NCI-H1436 (cell line): ENCODE data around the gene SPR.

Experiments
- DNase-seq: peaks from one replicate; lab custom pipeline; 2025; lab: John Stamatoyannopoulos, UW

Gene SPR

DNA sequence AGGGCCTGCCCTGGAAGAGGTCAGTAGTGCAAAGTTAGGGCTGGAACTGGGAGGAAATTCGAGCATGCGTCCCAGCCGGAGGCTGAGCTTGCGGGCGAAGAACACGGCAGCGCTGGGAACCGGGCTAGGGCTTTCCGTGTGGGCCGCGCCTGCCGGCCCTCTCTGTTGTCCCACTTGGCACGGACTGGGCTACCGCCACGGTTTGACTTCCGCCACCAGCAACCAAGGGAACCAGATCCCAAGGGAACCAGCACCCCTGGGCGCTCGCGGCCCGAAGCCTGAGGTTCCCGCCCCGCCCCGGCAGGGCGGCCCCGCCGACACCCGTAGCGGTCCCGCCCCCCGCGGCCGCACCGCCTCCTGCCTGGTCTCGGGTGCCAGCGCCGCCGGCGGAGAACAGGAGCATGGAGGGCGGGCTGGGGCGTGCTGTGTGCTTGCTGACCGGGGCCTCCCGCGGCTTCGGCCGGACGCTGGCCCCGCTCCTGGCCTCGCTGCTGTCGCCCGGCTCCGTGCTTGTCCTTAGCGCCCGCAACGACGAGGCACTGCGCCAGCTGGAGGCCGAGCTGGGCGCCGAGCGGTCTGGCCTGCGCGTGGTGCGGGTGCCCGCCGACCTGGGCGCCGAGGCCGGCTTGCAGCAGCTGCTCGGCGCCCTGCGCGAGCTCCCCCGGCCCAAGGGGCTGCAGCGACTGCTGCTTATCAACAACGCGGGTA is at the start of gene SPR:
Gene SPR, plus strand, starts transcription at position 377 of the 708 bp plus-strand sequence. Its CDS starts 25 bp downstream, at position 402.
- peak; percentile 87 for DNase-seq

DNA sequence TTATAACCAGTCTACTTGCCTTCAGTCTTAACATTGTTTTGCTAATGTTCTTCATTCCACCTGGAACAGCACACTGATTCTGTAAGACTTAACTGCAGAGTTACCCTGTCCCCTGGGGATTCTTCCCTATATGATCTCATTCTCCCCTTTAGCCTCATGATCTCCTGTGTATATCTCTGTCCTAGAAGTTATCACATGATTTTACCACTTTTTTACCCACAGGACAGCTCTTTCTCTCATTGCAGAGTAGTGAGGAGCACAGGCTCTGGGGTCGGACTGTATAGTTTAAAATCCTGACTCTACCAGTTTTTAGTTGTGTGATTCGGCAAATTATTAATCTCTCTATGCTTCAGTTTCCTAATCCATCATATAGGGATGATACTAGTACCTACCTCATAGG is 47.1 kb upstream of the SPR start:
- DNase-seq, result no peak

DNA sequence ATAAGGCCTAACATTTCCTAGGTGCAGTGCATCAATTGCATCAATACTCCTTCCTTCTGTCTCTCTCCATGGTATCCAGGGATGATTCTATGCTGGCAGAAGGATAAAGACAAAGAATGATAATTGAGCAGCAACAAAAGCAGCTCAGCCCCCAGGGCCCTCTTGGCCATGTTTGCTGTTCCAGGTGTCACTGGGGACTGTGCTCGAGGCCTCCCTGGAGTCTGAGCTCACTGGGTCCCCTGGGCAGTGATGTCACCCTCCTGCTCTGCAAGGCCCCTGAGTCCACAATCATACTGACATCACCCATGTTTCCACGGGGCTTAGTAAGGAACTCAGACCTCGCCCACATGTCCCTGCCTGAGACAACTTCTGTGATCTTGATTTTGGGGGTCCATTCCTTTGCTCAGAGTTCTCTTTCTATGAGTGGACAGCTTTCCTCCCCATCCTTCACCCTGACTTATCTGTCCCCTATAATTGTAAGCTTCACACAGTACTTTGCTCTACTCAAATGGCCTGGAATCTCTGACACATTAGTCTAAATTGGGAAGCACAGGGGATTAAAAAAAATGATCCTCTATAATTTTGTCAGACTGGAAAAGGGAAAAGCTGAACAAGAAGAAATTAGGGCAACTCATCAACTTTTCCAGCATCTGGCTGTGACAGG is 45.6 kb upstream of the SPR start:
- DNase-seq, result peak; percentile 96

DNA sequence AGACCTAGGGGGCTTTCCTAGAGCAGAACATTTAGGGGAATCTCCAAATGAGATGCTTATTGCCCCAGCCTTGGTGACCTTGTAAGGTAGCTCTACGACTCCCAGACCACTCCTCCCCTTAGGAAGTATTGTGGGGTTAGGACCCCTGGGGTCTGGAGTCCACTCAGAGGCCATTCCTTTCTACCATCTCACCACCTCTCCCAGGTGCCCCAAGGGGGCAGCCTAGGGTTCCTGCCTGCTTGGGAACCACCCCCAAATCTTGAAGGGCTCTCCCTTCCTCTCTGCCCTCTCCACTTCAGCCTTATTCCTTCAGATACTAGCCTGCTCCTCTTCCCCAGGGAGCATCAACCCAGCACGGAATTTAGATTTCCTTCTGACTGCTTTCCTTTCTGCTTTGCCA is 43.9 kb upstream of the SPR start:
- DNase-seq, result no peak

DNA sequence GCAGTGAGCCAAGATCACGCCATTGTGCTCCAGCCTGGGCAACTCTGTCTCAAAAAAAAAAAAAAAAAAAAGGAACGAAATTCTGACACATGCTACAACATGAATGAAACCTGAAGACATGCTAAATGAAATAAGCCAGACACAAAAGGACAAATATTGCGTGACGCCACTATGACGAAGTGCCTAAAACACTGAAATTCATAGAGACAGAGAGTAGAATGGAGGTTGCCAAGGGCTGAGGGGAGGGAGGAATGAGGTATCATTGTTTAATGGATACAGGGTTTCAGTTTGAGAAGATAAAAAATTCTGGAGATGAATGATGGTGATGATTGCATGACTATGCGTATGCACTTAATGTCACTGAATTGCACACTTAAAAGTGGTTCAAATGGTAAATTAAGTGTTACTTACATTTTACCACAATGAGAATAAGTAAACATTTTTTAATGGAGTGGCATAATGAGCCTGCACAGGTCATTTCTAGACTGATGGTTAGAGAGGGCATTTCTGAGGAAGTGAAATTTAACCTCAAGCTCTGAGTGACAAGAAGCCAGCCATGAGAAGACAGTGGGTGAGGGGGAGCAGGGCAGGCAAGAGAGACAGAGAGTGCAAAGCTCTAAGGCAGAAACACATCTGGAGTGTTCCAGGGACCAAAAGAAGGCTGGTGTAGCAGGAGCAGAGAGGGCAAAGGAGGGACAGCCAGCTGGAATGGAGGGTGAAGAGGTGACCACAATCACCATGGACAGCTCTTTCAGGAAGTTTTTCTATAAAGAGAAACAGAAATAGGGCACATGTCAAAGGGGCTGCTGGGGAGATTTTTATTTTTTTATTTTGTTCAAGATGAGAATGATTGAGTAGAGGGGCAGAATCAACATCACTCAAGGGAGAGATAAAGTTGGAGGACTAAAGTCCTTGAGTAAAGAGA is 40.8 kb upstream of the SPR start:
- DNase-seq, result no peak

DNA sequence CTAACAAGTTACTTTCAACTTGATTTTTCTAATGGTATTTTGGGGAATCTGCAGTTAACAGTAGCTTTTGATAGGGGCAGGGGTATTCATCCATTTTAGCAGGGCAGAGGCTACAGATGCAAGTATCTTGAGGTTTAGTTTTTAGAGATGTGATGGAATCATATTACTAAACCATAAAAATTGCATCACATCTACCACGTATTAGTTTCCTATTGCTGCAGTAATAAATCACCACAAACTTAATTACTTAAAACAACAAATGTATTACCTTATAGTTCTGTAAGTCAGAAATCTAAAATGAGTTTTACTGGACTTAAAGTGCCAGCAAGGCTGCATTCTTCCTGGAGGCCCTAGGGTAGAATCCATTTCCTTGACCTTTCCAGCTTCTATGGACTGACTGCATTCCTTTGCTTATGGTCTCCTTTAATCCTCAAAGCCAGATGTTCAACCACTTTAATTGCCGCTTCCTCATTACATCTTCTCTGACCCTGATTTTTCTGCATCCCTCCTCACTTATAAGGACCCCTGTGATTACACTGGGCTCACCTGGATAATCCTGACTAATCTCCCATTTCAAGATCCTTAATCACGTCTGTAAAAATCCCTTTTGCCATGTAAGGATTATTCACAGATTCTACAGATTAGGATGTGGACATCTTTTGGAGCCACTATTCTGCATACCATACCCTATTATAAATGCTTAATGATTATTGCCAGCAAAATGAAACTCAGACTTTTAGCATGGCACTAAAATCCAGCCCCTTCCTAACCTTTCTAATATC is 39.5 kb upstream of the SPR start:
- no peak for DNase-seq

DNA sequence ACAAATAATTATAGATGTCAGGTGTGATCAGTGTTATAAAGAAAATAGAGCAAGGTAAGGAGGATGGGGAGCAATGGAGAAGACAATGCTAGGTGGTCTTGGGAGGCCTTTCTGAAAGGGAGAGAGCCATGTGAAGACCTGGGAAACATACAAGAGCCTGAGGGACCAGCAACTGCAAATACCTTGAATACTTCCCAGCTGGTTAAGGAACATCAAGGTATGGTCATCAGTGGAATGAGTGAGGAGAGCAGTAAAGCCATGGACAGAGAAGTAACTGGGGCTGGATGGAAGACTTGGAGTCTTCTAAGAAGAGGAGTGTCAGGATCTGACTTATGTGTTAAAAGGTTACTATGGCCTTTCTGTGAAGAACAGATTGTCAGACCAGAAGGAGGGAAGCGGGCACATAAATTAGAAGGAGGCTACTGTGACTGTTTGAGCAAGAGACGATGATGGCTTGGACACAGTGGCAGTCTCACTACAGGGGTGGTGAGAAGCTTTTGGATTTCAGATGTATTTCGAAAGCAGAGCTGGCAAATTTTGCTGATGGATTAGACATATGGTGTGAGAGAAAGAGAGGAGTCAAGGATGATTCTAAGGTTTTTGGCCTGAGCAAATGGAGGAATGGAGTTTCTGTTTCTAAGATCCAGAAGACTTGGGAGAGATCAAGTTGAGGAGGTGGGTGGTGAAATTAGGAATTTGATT is 38.6 kb upstream of the SPR start:
- DNase-seq, result no peak

DNA sequence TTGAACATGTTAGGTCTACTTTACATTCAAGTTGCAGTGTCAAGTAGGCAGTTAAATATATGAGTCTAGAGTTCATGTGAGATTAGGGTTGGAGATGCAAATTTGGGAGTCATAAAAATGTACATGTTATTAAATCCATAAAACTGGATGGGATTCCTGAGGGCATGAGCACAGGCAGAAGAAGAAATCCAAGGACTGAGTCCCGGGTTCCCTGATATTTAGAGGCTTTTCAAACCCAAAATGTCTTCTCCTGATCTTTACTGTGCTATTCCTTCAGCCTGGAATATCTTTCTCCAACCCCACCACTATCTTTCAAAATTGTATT is 38.1 kb upstream of the SPR start:
- DNase-seq, result no peak

DNA sequence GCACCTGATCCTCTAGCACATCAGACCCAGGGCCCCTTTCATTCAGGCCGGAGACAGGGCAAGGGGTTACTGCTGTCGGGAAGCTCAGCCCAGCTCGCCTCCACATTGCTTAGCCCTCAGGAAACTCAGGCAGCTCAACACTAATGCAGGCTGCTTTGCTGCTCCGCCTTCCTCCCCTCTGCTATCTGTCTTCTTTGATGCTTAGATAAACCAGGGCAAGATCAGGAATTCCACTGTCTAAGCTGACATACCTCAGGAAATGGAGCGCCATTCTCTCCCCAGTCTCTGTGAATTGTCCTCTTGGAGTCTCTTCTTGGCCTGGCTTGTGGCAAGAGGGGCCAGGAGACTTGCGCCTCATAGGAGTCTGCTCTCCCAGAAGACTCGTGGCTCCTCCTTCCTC is 35.9 kb upstream of the SPR start:
- no peak for DNase-seq

DNA sequence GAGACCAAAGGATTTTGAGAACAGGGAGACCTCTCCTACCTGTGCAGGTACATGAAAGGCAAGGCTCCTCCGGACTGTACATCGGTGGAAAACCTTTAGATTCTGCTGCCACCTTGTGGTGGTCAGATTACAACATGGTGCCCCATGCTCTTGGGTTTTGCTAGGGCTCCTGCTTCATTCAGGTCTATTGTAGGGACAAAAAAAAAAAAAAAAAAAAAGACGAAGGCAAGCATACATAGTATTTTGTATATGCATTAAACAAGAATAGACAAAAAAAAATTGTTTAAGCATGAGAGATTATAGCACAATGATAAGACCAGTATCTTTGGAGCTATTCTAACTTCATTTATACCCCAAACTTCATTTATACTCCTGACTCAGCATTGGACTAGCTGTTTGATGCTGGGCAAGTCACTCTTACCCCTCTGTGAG is 27.4 kb upstream of the SPR start:
- peak; percentile 78 for DNase-seq

DNA sequence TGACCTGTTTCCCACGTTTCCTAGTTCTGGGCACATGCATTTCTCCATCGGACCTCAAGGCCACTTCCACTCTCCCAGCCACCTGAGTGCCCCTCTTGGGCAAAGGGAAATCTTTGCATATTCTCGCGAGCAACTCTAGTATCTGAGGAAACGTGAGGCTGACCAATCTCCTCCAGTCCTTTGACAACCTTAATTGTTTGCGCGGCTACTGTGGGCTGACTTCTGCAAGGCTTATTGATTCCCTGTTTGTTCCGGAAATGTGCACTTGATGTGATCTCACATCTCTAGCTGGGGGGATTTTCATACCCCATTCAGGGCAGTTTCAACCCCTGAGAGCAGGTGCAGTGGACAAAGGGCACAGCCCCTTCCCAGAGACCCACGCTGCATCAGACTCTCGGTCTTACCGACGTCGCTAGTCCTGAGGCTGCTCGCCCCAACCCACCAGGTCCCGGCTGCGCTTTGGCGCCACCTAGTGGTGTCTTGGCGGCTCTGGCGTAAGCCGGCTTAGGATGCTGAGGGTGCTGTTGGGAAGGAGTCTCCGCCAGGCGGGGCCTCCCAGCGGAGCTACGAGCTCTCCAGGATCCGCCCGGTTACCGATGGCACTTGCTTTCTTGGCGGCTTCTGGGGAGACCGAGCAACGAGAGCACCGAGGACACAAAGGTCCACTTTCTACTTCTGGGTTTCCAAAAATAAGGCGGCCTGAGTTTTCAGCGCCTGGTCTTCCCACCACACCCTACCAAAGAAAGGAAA is 24.8 kb upstream of the SPR start:
- peak; percentile 79 for DNase-seq

DNA sequence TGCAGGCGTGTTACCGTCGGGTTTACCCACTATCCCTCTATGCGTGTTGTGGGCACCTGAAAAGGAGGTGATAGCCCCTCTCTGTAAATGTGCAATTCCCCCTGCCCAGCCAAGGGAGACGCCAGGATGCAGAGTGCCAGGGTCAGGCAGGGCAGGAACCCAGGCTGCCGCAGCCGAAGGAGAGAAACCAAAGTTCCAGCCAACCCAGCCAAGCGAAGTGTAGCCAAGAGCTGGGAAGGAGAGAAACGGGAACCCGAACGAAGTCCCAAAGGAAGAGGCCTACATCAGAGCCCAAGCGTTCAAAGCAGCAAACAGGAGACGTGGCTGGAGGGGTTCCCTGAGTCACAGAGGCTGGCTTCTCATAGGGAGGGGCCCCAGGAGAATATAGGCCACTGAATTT is 24.2 kb upstream of the SPR start:
- DNase-seq, result no peak

DNA sequence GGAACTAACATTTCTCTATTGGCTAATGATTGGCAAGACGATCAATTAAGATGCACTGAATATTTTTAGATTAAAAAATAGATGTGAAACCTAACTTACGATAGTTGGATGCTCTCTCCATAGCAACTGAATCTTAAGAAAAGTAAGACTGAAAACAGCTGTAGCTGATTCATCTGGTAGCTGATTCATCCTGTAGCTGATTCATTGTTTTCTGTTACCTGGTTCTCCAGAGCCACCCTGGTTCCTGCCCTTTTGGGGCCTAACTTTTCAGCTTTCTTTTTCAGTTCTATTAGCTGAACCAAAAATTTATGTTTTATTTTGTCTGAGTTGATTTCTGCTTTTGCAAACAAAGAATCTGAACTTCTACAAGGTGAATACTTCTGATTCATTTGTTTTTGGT is 22.7 kb upstream of the SPR start:
- no peak for DNase-seq

DNA sequence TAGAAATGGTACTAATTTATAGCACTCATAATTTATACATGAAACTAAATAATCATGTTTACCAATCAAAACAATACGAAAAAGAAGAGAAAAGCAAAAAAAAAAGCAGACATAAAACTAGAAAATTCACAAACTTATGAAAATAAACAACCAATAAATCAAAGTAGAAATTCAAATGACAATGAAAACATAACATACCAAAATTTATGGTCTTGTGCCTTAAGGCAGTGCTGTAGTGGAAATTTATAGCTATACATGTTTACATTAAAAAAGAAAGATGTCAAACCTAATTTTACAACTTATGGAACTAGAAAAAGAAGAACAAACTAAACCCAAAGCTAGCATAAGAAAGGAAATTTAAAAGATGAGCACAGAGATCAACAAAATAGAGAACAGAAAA is 16.1 kb upstream of the SPR start:
- DNase-seq, result no peak

DNA sequence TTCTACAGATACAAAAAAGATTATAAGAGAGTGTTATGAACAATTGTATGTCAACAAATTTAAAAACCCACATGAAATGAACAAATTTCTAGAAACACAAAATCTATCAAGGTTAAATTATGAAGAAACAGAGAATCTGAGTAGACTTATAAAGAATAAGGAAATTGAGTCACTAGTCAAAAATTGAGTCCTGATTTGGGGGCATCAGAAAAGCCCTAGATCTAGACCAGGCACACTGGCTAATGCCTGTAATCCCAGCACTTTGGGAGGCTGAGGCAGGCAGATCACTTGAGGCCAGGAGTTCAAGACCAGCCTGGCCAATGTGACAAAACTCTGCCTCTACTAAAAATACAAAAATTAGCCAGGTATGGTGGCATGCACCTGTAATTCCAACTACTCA is 15.3 kb upstream of the SPR start:
- DNase-seq, result no peak

DNA sequence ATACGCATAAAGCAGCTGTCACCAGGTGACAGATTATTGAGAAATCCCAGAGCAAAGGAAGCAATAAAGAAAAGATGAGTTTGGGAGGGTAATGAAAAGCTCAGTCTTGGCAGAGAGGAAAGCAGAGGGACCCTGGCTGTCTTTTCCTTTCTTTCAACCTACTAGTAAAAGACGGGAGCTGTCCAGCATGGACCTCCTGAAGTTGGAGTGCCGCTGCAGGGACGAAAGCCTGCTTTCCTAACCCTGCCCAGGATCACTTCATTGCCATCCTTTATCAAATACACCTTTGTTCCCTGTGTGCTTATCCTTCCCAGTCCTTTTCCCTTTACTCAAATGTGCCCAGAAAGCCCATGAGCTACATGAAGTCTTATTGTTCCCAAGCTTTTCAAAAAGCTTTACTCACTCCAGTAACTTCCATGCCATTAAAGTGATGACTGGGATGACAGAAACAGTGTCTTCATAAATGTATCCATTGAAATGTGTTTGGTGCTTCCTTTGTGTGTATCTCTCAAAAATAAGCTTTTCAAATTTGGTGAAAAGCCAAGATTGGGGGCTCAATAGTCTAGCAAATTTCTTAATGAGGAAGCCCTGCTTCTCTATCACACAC is 3.7 kb upstream of the SPR start:
- DNase-seq, result no peak

DNA sequence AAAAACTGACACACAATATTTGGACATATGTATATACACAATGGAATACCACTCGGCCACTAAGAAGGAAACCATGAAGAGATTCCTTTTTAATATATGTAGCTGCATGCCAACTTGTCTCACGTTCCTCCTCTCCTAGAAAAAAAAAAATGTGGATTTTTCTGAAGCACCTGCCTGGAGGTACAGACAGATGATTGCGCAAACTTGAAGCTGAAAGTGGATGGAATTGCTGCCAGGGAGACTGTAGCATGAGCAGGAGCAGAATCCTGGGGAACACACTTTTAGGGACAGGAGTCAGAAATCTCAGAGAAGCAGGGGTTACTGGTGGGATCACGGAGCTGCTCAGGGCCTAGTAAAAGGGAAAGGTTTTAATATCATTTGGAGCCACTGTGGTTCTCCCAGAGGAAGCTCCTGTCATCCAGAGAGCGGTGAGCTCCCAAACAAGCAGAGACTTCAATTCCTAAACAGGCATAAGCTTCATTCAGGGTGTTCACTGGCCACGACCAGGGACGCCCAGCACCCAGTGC is 640 bp upstream of the SPR start:
- DNase-seq, result no peak

DNA sequence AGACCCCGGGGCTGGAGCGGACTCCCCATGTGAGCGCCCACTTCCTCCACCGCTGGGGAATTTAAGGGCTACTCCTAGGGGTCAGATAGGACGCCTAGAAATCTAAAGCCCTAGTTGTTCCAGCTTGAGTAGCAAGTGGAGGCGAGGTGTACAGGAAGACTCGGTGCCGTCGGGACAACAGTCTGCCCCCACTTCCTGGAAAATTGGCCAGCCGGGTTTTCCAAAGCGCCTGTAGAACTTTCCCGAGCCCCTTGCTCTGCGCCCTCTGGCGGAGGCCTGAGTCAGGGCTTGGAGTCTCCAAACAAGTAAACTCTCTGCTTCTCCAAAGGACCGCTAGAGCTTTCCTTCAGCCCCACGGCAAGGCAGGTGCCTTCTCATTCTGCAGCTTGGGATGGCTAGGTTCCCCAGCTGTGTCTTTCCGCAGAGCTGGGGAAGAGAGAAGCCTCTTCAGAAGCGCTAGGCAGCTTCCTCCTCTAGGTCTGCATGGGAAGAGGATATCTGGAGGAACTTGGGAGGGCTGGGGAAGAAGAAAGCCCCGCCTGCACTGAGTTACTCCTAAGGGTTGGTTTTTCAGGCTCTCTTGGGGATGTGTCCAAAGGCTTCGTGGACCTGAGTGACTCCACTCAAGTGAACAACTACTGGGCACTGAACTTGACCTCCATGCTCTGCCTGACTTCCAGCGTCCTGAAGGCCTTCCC is 681 bp downstream of the SPR start:
- peak; percentile 82 for DNase-seq

DNA sequence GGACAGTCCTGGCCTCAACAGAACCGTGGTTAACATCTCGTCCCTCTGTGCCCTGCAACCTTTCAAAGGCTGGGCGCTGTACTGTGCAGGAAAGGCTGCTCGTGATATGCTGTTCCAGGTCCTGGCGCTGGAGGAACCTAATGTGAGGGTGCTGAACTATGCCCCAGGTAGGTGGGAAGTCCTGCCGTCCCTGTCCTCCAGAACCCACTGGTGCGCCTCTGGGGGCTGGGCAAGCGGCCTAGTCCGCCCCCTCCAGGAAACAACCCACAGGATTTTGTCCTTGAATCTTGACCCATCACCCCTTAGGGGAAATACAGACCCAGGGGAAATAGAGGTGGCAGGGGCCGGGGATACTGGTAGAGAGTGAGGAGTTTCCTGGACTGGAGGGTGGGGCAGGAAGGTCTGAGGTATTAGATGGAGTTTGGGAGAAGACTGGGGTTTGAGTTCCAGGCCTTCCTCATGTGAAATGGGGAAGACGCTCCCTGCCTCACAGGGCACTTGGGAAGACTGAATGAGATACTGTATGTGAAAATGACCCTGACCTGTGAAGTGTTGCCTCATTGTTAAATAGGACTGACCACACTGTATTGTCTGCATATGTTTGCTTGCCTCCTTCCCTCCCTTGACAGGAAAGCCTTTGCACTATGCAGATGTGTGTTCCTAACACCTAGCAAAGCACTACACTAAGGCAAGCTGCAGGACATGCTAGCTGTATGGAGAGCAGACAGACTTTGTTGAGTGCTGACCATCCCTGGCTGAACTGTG is 1.4 kb downstream of the SPR start:
- DNase-seq, result no peak
